Measurements from ENCODE around the gene UBL5.
"Not testable (repeated sequence)": the region's sequence is repeated elsewhere in the genome, so short reads cannot be mapped to it uniquely, and the experiment has no call there.

The UBL5 gene

GRCh38 chr19:9818175-9818733 lies 9.5 kb upstream of the UBL5 start:
- DNase-seq: no peak

- DNase-seq: peak; percentile 100
These were observed 8.8 kb upstream of the UBL5 start, which contains the start of gene FBXL12 for GRCh38 chr19:9818734-9819595. Gene FBXL12 (minus strand): TSS chr19:9819079. CDS start chr19:9818813, 266 bp downstream.

GRCh38 chr19:9819596-9819909 lies 8.2 kb upstream of the UBL5 start:
- DNase-seq: no peak

GRCh38 chr19:9820034-9820433 lies 7.7 kb upstream of the UBL5 start:
- DNase-seq: not testable (repeated sequence)

DNA sequence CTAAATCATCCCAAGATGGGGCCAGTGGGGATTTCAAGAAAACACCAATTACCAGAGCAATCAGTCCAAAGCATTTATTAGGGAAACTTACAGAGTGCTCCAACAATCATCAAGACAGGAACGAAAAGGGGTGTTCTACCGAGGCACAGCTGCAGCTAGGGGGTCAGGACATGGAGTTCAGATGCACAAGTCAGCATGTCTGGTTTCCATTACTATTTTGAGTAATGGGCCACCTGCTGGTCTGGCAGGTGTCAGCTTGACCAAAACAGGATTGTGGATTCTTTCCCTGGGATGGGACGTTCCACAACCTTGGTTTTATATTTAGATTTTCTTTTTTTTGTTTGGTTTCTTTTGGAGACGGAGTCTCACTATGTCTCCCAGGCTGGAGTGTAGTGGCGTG lies 3.9 kb upstream of the UBL5 start:
- DNase-seq: no peak

- no peak for DNase-seq
These were observed 889 bp downstream of the UBL5 start for GRCh38 chr19:9828551-9829063.

GRCh38 chr19:9834307-9834725 lies 6.6 kb downstream of the UBL5 start:
- no peak for DNase-seq

DNA sequence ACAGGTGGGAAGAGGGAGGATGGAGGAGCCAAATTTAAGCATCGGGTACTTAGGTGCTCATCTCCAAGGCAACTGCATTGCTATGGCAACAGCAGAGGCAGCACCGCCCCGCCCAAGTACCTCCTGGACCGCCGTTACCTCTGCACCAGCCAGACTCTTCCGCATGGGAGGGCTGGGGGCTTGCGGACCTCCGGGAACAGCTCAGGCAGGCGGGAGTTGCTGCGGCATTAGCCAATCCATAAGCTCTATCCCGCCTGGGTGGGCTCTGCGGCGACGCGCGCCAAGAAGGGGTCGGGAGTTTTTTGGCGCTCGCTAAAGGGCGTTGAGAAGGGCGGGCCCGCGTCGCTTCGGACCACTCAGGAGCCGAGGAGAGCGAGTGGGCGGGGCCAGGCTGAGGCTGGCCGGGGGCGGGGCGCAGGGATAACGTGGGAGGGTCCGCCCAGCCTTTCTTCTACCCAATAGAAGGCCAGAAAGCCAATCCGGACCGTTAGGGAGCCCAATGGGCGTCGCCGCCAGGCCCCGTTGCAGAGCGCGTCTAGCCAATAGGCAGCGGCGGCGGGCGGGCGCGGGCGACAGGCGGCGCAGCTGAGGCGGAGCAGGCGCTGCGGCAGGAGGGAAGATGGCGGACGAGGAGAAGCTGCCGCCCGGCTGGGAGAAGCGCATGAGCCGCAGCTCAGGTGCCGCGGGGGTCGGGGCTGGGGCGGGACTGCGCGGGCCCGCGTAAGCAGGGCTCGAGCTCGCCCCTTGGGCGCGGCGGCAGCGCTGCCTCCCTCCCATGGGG lies 7.2 kb downstream of the UBL5 start, which contains the start of gene PIN1:
TSS of gene PIN1 (plus strand) at position 593 of the 781 bp plus-strand sequence. CDS start at position 620, 27 bp downstream.
- DNase-seq: peak; percentile 98

GRCh38 chr19:9835507-9835949 lies 7.8 kb downstream of the UBL5 start:
- DNase-seq: no peak

GRCh38 chr19:9836021-9836420 lies 8.3 kb downstream of the UBL5 start:
- no peak for DNase-seq

GRCh38 chr19:9838324-9838723 lies 10.6 kb downstream of the UBL5 start:
- DNase-seq: no peak

GRCh38 chr19:9839415-9839814 lies 11.7 kb downstream of the UBL5 start:
- no peak for DNase-seq

GRCh38 chr19:9842834-9843625 lies 15.3 kb downstream of the UBL5 start:
- no peak for DNase-seq

DNA sequence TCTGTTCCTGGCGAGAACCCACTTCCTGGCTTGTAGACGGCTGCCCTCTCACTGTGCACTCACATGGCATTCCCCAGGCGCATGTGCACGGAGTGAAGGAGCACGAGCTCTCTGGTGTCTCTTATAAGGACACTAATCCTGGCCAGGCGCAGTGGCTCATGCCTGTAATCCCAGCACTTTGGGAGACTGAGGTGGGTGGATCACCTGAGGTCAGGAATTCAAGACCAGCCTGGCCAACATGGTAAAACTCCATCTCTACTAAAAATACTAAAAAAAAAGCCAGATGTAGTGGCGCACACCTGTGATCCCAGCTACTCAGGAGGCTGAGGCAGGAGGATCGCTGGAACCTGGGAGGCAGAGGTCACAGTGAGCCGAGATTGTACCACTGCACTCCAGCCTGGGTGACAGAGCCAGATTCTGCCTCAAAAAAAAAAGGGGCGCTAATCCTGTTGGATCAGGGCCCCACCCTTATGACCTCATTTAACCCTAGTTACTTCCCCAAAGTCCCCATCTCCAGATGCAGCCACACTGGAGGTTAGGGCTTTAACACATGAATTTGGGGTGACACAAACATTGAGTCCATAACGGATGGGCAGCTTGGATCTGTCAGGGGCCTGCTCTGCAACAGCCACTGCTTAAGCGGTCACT lies 16.0 kb downstream of the UBL5 start:
- DNase-seq: not testable (repeated sequence)

DNA sequence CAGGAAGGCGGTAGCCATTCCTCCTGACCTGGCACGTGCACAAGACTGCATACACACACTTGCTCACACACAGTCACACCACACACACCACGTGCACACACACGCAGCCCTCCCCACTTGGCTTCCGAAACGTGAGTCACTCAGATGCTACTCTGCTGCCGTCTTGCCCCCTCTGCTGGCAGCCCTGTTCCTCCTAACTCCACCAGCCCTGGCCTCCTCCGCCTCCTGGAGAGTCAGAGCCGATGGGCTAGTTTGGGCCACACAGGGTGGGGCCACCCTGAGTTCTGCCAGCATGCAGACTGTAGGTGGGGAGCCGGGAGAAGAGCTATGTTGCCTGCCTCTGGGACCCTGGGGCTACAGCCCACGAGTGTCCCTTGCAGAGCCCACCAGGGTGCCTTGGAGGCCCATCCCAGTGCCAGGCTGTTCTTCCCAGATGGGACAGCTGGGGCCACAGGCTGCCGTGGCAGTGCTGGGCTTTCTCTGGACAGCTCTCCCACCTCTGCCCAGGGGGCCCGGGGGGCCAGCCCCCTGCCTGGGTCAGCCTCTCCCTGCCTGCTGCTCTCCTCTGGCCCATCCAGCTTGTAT lies 19.5 kb downstream of the UBL5 start:
- no peak for DNase-seq

DNA sequence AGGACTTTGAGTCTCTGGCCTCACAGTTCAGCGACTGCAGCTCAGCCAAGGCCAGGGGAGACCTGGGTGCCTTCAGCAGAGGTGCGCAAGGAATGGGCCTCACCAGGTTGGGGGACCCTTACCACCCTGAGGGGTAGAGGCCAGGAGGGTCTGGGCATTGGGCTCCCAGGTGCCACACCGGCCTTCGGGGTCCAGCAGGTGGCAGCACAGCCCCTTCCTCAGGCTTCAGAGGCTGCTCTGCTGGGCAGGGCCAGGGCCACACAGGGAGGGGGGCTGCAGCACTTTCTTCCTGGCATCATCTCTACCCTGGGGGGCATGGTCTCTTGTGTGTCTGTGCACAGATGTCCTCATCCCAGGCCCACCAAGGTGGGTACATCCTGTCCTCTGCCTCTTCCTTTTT lies 20.3 kb downstream of the UBL5 start:
- DNase-seq: no peak

DNA sequence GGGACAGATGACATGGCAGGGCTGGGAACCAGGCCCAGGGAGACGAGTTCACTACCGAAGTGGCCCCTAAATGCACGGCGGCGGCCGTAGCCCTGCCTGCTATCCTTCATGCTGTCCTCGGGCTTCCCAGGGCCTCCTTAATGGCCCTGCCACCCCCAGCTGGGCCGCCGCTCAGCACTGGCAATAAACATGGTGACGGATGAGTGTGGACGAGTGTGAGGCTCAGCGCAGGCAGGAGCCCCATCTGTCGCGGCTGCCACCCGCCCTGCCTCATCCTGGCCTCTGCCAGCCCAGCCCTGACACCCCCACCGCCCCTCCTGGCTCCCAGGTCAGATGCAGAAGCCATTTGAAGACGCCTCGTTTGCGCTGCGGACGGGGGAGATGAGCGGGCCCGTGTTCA lies 21.0 kb downstream of the UBL5 start:
- no peak for DNase-seq

- DNase-seq: no peak
These were observed 22.1 kb downstream of the UBL5 start for GRCh38 chr19:9849791-9850190.

DNA sequence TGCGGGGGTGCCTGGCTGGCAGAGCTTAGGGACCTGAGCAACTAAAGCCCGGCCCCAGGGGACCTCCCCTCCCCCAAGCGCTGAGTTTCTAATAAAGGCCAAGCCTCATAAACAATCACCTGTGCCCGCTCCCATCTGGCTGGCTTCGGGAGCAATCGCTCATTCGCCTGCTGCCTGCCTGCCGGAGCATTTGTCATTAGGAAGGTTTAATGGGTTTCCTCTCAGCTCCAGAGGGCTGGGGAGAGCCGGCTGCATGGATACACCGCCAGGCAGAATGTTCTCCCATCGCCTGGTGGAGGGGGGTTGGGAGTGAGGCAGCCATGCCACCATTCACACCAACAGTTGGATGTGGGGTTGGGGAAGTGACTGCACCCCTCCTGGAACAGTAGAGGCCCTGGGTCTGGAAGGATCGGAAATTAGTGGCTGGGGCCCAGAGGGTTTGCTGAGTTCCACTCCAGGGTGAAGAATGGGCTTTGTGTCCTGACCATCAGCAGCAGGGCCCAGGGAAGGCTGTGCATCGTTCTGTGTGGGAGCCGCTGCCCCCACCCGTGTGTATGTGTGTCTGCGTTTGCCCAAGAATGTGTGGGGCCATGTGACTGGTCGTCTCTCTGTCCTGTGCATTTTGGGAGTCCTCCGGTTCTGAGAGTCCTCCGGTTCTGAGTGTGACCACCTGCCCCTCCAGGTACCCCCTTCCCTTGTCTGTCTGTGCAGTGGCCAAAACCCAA lies 22.7 kb downstream of the UBL5 start:
- no peak for DNase-seq

GRCh38 chr19:9854282-9854846 lies 26.6 kb downstream of the UBL5 start:
- DNase-seq: no peak

GRCh38 chr19:9856609-9857008 lies 28.9 kb downstream of the UBL5 start:
- no peak for DNase-seq

Measured in NK-92 treated with Interleukin-12 subunit alpha and Interleukin-12 subunit beta, amount 100 ng/mL, for 24 hours (cell line).